Measurements from ENCODE around the gene UMAD1. TPM values are rescaled to one million over a fixed set of nuclear protein-coding genes. Genes with fewer than 3 reads are reported as not detected.

The UMAD1 gene
- polyA plus RNA-seq, 3 donors: 6.2 to 22.7 (median 18.6) TPM

- WGBS (ENCODE audit: insufficient coverage): no CpG with 5 or more reads among the region's 1 CpG
- no peaks in the 10 kb centered on the region for H3K79me2 ChIP-seq (ENCODE audit: insufficient read depth, low read length)
- peaks cover 0 to 3% of the 10 kb centered on the region in 2 donors for H3K9me3 ChIP-seq (replicated peaks in 1 of 2; ENCODE audit: control insufficient read depth in 1 of 2, insufficient read depth in 1 of 2, low read length in 2 of 2)
- H3K27ac Mint-ChIP-seq: no peak overlapping the region
- H3K4me2 ChIP-seq (replicated peaks; ENCODE audit: extremely low read depth, low read length, poor library complexity, severe bottlenecking): no peak overlapping the region
- DNase-seq: no peak
- peaks cover 9 to 10% of the 10 kb centered on the region in 2 donors for H3K4me1 ChIP-seq (ENCODE audit: control insufficient read depth in 1 of 2, insufficient read depth in 2 of 2, low read length in 2 of 2)
- H3K27ac ChIP-seq (ENCODE audit: low read depth in 1 of 2, low read length in 2 of 2): no peak overlapping the region
- no peaks in the 10 kb centered on the region for H4K20me1 ChIP-seq (ENCODE audit: insufficient read depth, low read length)
- no peak overlapping the region for H3K4me3 ChIP-seq (replicated peaks in 1 of 3; ENCODE audit: low read depth in 2 of 3, low read length in 3 of 3)
- no peak overlapping the region for H3K4me3 Mint-ChIP-seq
- intact Hi-C loops (cut with micrococcal nuclease): no loop called here
- peaks cover 0 to 1% (median 0%) of the 10 kb centered on the region in 3 donors for H3K27me3 Mint-ChIP-seq (ENCODE audit: low read depth in 3 of 3)
- H3K27me3 ChIP-seq (ENCODE audit: control insufficient read depth in 2 of 2, insufficient read depth in 2 of 2, low read length in 2 of 2): no peaks in the 10 kb centered on the region
- no peak overlapping the region for H2AFZ ChIP-seq (ENCODE audit: insufficient read depth, low read depth, low read length, poor library complexity, severe bottlenecking)
- H3K36me3 ChIP-seq (replicated peaks in 1 of 2; ENCODE audit: control insufficient read depth in 1 of 2, insufficient read depth in 2 of 2, low read length in 2 of 2): no peaks in the 10 kb centered on the region
- H3K9ac ChIP-seq (ENCODE audit: insufficient read depth, low read length, poor library complexity, severe bottlenecking): no peak overlapping the region
- peaks cover 10 to 11% of the 10 kb centered on the region in 2 donors for H3K36me3 Mint-ChIP-seq
- no peak for TF ChIP-seq CTCF (IDR thresholded peaks at IDR 0.05)
- peaks cover 13% of the 10 kb centered on the region for H3K4me1 Mint-ChIP-seq
- peaks cover 0 to 9% (median 3%) of the 10 kb centered on the region in 7 donors for H3K9me3 Mint-ChIP-seq
Measured at GRCh38 chr7:7815395-7815794, 174.8 kb downstream of the UMAD1 start.

- Mint-ChIP-seq H3K9me3 (peaks cover 0 to 9% (median 3%) of the 10 kb centered on the region in 7 donors), H3K27ac (no peak overlapping the region), H3K4me3 (no peak overlapping the region), H3K36me3 (peaks cover 10 to 11% of the 10 kb centered on the region in 2 donors), H3K27me3 (ENCODE audit: low read depth in 3 of 3) (peaks cover 0 to 1% (median 0%) of the 10 kb centered on the region in 3 donors), H3K4me1 (peaks cover 15% of the 10 kb centered on the region)
- no peak for DNase-seq
- H3K9me3 ChIP-seq (replicated peaks in 1 of 2; ENCODE audit: control insufficient read depth in 1 of 2, insufficient read depth in 1 of 2, low read length in 2 of 2): peaks cover 0 to 3% of the 10 kb centered on the region in 2 donors
- no peaks in the 10 kb centered on the region for H3K36me3 ChIP-seq (replicated peaks in 1 of 2; ENCODE audit: control insufficient read depth in 1 of 2, insufficient read depth in 2 of 2, low read length in 2 of 2)
- no peak overlapping the region for H3K9ac ChIP-seq (ENCODE audit: insufficient read depth, low read length, poor library complexity, severe bottlenecking)
- H3K4me2 ChIP-seq (replicated peaks; ENCODE audit: extremely low read depth, low read length, poor library complexity, severe bottlenecking): no peak overlapping the region
- H3K79me2 ChIP-seq (ENCODE audit: insufficient read depth, low read length): no peaks in the 10 kb centered on the region
- intact Hi-C loops (cut with micrococcal nuclease): no loop called here
- H3K27ac ChIP-seq (ENCODE audit: low read depth in 1 of 2, low read length in 2 of 2): no peak overlapping the region
- 0% methylated on average over 3 of the region's 7 CpGs for WGBS (ENCODE audit: insufficient coverage)
- peaks cover 9 to 10% of the 10 kb centered on the region in 2 donors for H3K4me1 ChIP-seq (ENCODE audit: control insufficient read depth in 1 of 2, insufficient read depth in 2 of 2, low read length in 2 of 2)
- H2AFZ ChIP-seq (ENCODE audit: insufficient read depth, low read depth, low read length, poor library complexity, severe bottlenecking): no peak overlapping the region
- no peak for TF ChIP-seq CTCF (IDR thresholded peaks at IDR 0.05)
- H3K27me3 ChIP-seq (ENCODE audit: control insufficient read depth in 2 of 2, insufficient read depth in 2 of 2, low read length in 2 of 2): no peaks in the 10 kb centered on the region
- H3K4me3 ChIP-seq (replicated peaks in 1 of 3; ENCODE audit: low read depth in 2 of 3, low read length in 3 of 3): no peak overlapping the region
- H4K20me1 ChIP-seq (ENCODE audit: insufficient read depth, low read length): no peaks in the 10 kb centered on the region
Measured at GRCh38 chr7:7816084-7816483, 175.5 kb downstream of the UMAD1 start.

All from CD14-positive monocyte (primary cell).